Activated gamma-delta T cell treated with Interleukin-2 at 50 U/mL for 16 hours (primary cell): ENCODE results near the gene DRP2.
"Not testable (repeated sequence)": the region's sequence is repeated elsewhere in the genome, so short reads cannot be mapped to it uniquely, and the experiment has no call there.

Experiments
- DNase-seq: peaks from one replicate; pipeline ENCODE4 v3.0.0-alpha.2; 2020

DRP2 gene, protein sequence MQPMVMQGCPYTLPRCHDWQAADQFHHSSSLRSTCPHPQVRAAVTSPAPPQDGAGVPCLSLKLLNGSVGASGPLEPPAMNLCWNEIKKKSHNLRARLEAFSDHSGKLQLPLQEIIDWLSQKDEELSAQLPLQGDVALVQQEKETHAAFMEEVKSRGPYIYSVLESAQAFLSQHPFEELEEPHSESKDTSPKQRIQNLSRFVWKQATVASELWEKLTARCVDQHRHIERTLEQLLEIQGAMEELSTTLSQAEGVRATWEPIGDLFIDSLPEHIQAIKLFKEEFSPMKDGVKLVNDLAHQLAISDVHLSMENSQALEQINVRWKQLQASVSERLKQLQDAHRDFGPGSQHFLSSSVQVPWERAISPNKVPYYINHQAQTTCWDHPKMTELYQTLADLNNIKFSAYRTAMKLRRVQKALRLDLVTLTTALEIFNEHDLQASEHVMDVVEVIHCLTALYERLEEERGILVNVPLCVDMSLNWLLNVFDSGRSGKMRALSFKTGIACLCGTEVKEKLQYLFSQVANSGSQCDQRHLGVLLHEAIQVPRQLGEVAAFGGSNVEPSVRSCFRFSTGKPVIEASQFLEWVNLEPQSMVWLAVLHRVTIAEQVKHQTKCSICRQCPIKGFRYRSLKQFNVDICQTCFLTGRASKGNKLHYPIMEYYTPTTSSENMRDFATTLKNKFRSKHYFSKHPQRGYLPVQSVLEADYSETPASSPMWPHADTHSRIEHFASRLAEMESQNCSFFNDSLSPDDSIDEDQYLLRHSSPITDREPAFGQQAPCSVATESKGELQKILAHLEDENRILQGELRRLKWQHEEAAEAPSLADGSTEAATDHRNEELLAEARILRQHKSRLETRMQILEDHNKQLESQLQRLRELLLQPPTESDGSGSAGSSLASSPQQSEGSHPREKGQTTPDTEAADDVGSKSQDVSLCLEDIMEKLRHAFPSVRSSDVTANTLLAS

GRCh38 chrX:101219116-101219863, at the start of gene DRP2:
Gene DRP2, plus strand, starts transcription at chrX:101219786. Its CDS starts 11,862 bp downstream, at chrX:101231648.
- no peak for DNase-seq

- no peak for DNase-seq
These were observed 47.6 kb upstream of the DRP2 start for GRCh38 chrX:101171883-101172400.

GRCh38 chrX:101176439-101176838, 43.1 kb upstream of the DRP2 start:
- DNase-seq = no peak

GRCh38 chrX:101184876-101185275, 34.7 kb upstream of the DRP2 start:
- not testable (repeated sequence) for DNase-seq

- DNase-seq = not testable (repeated sequence)
These were observed 31.6 kb upstream of the DRP2 start for GRCh38 chrX:101187961-101188360.

DNA sequence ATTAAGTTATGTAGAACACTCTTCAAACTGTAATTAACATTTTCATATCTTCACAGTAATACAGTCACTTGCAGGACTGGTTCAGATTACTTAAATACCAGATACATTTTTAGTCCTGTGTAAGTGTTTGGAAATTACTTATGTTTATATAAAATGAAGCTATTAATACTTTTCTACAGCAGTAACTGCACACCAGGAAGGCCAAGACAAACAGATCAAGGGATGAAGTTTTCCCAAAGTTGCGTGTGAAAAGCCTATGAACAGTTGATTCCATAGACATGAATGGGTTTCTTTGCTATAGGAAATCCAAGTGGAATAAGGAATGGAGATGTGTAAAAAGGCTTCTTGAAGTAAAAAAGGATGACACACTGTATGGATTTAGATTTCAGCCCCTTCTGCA, 28.9 kb upstream of the DRP2 start:
- no peak for DNase-seq

- DNase-seq = no peak
These were observed 28.3 kb upstream of the DRP2 start for GRCh38 chrX:101191217-101191750.

DNA sequence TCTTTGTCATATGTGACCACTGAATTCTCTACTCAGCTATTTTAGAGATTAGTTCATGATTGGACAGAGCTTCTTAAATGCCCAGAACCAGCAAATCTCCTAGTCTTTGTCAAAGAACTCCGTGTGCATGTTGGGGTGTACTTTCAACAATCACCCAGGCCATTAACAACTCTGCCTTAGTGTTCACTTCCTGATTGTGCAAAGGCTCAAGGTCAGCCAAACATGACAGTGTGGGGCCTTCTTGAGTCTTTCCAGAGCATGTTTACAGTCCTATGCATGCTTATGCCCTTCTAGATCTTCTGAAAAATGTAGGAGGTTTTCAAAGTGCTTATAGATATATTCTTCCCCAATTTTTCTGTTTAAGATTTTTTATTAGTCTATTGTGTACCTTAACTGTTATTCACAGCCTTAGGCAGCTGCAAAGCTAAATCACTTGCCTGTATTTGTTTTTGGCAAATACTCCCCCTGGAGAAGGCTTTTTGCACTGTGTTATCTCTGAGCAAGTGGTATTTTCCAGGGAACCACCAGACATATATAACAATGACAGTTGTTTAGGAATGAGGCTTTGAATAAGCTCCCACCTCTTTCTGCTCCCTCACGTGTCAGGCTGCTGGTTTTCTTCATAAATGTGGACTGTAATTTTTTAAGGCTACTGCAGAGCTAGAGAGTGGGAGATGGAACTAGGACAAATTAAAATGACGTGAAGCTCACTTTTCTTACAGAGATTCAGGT, 24.0 kb upstream of the DRP2 start:
- DNase-seq = no peak

GRCh38 chrX:101203761-101204351, 15.7 kb upstream of the DRP2 start:
- no peak for DNase-seq

GRCh38 chrX:101206471-101206870, 13.1 kb upstream of the DRP2 start:
- DNase-seq = no peak

GRCh38 chrX:101208152-101208905, 11.3 kb upstream of the DRP2 start:
- DNase-seq = no peak

- DNase-seq = no peak
These were observed 9.0 kb upstream of the DRP2 start for GRCh38 chrX:101210630-101211029.

DNA sequence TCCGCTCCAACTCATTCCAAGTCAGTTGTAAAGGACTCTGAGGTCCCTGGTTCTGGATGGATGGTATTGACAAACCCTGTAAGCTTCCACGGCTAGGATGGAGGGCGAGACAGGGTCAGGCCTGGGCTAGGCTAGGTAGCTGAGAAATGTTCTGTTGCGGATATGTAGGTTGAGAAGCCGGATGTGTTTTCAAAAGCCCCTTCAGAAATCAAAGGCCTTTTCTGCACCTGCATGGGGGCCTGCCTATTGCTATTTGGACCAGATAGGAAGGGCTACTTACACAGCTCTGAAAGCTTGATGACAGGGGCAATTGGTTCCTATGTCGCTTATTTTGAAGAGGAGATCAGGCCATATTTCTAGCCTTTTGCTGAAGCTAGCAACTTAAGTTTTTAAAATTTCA, 1.9 kb upstream of the DRP2 start:
- DNase-seq = no peak

DNA sequence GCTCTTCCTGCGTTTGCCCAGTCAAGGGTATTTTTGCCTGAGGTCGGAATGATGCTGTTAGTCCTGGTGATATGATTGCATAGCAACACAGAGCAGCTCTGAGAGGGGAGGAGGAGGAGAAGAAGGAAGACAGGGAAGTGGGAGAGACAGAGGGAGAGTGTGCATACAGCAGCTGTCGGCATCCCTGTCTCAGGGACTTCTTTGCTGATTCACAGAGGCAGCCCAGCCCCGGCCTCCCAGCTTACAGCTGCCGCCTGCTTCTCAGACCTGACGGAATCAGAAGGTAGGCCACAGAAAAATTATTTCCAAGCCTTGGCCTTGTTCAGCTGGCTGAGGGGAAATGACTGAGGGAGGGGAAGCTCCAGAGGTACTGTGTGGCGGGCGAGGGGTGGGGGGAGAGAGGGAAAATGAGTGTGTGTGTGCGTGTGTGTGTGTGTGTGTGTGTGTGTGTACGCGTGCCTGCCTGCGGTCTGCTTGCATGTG, 319 bp downstream of the DRP2 start:
- DNase-seq = no peak

DNA sequence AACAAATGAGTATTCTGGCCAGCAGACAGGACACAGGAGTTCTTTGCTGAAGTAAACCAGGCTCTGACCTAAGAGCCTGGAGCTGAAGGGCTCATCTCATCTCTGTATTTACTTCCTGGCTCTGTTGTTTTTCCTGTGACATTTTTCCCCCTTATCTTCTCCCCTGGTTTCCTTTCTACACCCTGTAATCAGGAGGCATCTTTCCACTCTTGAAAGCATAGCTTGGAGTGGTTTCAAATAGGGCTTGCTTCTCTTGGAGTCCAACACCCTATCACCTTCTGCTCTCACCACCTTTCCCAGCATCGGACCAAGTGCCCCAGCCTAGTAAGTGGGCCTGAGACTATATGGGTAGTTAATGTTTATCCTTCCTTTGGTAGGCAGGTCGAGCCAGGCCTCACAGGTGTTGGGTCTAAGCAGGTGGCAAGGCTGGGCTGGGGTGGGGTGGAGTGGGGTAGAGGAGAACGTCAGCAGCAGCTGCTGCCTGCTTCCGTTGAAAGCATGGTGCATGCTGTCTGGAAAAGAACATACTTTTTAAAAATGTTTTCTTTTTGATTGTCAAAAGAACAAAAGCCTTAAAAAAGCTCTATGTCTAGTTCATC, 1.2 kb downstream of the DRP2 start:
- no peak for DNase-seq

DNA sequence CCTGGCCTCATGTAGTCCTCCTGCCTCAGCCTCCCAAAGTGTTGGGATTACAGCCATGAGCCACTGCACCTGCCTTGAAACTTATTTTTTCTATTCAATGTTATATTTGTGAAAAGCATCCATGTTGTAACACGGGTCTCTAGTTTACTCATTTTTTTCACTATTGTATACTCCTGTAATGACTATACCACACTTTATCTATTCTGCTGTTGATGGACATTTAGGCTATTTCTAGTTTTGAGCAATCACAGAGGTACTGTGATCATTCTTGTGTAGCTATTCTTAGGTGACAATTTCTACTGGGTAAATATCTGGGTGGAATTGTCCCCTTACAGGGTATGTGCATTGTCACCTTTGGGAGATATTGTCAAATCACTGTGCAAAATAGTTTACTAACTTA, 3.6 kb downstream of the DRP2 start:
- DNase-seq = no peak

DNA sequence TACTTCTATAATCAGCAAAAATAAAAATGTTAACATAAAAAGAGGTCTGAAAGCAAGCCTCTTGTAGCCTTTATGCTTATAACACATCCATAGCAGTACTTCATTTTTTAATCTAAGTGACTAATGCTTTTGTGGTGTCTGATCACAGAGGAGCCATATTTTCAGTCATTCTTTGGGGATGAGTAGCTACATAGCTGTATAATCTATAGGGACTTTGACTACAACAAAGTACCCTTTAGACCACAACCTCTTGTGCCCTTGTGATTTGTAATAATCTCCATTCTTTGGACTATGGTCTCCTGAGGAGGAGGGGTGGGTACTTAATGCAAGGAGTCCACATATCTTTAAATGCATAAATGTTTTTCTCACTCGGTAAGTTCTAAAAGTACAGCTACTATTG, 9.6 kb downstream of the DRP2 start:
- no peak for DNase-seq

DNA sequence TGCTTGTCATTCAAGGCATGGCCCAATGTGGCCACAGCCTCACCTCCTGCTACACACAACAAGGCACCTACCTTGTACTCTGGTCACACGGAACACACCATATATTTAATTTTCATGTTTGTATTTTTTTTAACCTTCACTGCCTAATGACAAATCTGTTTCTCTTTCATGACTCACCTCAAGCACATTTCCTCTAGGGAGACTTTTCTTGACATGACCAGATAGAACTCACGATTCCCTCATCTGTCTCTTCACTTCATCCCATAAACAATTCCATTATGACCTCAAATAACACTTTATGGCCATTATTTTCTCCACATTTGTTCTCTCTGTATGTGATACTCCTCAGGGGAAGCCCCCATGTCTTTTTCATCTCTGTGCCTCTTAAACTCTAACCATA, 11.1 kb downstream of the DRP2 start:
- DNase-seq = no peak

- DNase-seq = no peak
These were observed 11.5 kb downstream of the DRP2 start for GRCh38 chrX:101231080-101231479.

- no peak for DNase-seq
These were observed 12.7 kb downstream of the DRP2 start for GRCh38 chrX:101232316-101232715.
